Measurements from ENCODE around the gene R3HDM4. TPM values are rescaled to one million over a fixed set of nuclear protein-coding genes. Genes with fewer than 3 reads are reported as not detected.

The R3HDM4 gene
- total RNA-seq, 1 donor from 2014 or later, result 46.0 TPM

DNA sequence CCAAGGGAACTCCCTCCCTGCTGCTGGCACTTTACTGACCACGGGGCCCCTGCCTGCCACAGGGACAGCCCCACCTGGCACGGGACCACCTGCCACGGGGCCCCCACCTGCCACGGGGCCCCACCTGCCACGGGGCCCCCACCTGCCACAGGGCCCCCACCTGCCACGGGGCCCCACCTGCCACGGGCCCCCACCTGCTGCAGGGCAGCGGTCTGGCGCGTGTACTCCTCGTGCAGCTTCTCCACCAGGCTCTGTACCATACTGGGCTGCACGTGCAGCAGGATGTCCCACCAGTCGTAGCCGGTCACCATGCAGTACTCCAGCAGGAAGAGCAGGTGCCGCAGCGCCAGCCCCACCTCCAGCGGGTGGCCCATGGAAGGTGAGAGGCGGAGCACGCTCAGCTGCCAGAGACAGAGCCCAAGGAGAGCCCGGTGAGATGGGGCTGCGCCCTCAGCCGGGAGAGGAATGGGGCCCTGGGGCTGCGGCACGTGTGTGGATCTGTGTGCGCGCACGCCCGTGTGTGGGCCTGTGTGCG is 36.2 kb downstream of the R3HDM4 start:
- no peak for DNase-seq
- no peaks in the 10 kb centered on the region for H3K27me3 ChIP-seq (ENCODE audit: low read depth)
- ATAC-seq, result no peak
- no peak overlapping the region for H3K4me3 ChIP-seq
- H3K4me1 ChIP-seq, result peaks cover 9% of the 10 kb centered on the region
- TF ChIP-seq, protein P1, sequence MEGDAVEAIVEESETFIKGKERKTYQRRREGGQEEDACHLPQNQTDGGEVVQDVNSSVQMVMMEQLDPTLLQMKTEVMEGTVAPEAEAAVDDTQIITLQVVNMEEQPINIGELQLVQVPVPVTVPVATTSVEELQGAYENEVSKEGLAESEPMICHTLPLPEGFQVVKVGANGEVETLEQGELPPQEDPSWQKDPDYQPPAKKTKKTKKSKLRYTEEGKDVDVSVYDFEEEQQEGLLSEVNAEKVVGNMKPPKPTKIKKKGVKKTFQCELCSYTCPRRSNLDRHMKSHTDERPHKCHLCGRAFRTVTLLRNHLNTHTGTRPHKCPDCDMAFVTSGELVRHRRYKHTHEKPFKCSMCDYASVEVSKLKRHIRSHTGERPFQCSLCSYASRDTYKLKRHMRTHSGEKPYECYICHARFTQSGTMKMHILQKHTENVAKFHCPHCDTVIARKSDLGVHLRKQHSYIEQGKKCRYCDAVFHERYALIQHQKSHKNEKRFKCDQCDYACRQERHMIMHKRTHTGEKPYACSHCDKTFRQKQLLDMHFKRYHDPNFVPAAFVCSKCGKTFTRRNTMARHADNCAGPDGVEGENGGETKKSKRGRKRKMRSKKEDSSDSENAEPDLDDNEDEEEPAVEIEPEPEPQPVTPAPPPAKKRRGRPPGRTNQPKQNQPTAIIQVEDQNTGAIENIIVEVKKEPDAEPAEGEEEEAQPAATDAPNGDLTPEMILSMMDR (IDR thresholded peaks at IDR 0.05), result no peak
- H3K27ac ChIP-seq, result no peak overlapping the region
- intact Hi-C loops (cut with DNase I), result no loop called here
- H3K9me3 ChIP-seq, result no peaks in the 10 kb centered on the region
- peaks cover 46% of the 10 kb centered on the region for H3K36me3 ChIP-seq

DNA sequence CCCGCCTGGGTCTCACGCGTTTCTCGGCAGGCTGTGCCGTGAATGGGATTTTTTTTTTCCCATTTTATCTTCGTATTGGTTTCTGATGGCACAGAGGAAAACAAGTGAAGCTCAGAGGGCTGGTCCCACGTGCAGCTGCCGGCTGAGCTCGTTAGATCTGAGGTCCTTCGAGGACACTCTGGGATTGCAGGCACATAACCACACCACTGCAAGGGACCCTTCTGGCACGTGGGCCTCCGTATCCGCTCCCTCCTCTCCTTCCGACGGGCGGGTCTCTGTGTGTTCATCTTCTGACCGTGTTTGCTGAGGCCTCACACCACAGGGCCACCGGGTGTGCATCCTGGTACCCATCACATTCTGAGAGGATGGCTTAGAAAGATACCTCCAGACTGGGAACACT is 36.9 kb downstream of the R3HDM4 start:
- no peak for ATAC-seq
- TF ChIP-seq, protein P1 (IDR thresholded peaks at IDR 0.05), result no peak
- Histone ChIP-seq H3K27ac (no peak overlapping the region), H3K27me3 (ENCODE audit: low read depth) (no peaks in the 10 kb centered on the region), H3K4me1 (peaks cover 9% of the 10 kb centered on the region), H3K4me3 (no peak overlapping the region), H3K9me3 (no peaks in the 10 kb centered on the region), H3K36me3 (peaks cover 42% of the 10 kb centered on the region)
- no peak for DNase-seq
- intact Hi-C loops (cut with DNase I), result no loop called here

DNA sequence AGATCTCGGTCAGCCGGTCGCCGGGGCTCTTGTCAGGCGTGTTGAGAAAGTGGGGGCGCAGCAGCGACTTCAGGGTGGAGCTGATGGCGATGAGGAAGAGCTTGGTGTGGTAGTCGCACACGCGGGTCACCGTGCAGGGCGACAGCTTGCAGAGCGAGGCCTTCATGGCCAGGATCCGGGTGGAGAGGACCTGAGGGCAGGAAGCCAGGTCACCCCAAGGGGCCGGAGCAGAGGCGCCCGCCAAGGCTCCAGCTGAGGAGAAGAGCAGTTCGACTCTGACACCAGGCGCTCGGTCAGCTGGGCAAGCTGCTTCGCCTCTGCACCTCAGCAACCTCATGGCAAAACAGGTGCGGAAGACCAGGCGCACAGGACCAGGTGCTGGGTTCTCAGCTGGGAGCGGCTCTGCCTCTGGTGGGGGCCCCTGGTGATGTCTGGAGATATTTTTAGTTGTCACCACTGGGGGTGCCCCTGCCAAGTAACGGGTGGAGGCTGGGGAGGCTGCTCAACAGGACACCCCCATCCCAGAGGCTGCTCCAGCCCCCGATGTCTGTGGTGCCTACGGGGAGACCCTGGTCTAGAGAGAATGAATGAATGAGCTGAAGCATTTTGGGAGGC is 37.6 kb downstream of the R3HDM4 start:
- H3K36me3 ChIP-seq, result peaks cover 37% of the 10 kb centered on the region
- ATAC-seq, result no peak

DNA sequence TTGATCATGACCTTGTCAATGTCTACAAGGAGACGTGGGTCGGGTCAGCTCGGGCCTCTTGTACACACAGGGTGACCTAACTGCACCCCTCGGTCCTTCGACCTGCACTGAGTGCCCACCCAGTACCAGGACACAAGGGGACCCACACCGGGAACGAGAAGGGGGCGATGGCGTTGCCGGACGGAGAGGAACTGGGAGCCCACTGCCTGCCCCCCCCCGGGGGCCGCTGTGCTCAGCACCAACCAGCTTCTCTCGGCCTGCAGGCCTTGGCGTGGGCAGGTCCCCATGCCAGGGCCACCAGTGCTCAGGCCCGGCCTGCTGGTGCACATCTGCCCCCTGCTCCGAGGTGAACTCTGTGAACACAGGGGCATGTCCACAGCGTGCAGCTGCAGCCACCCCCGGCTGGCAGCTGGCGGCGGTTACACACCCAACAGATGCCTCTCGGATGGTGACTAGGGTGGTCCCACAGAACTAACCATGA is 39.4 kb downstream of the R3HDM4 start:
- Histone ChIP-seq H3K4me1 (peaks cover 25% of the 10 kb centered on the region), H3K27me3 (ENCODE audit: low read depth) (no peaks in the 10 kb centered on the region), H3K27ac (no peak overlapping the region), H3K4me3 (no peak overlapping the region), H3K9me3 (no peaks in the 10 kb centered on the region), H3K36me3 (peaks cover 34% of the 10 kb centered on the region)
- intact Hi-C loops (cut with DNase I), result no loop called here
- no peak for ATAC-seq
- no peak for DNase-seq
- TF ChIP-seq, protein P1 (IDR thresholded peaks at IDR 0.05), result no peak

More for the DNA sequence above, 37.6 kb downstream of the R3HDM4 start:
- Histone ChIP-seq H3K4me3 (no peak overlapping the region), H3K27me3 (ENCODE audit: low read depth) (no peaks in the 10 kb centered on the region), H3K4me1 (peaks cover 9% of the 10 kb centered on the region), H3K27ac (no peak overlapping the region), H3K9me3 (no peaks in the 10 kb centered on the region)
- intact Hi-C loops (cut with DNase I), result no loop called here
- TF ChIP-seq, protein P1 (IDR thresholded peaks at IDR 0.05), result no peak
- DNase-seq, result no peak

DNA sequence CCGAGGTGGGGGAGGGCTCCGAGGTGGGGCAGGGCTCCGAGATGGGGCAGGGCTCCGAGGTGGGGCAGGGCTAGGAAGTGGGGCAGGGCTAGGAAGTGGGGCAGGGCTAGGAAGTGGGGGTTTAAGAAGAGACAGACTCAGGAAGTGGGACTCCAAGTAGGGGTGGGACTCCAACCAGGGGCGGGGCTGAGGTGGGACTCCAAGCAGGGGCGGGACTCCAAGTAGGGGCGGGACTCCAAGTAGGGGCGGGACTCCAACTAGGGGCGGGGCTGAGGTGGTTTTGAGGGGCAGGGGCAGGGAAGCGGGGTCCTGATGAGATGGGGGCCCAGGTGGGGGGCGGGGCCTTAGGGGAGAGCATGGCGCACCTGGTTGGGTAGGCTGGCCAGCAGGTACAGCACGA is 39.9 kb downstream of the R3HDM4 start:
- no peaks in the 10 kb centered on the region for H3K9me3 ChIP-seq
- DNase-seq (peak; percentile 77), ATAC-seq (peak; percentile 52 to 71)
- H3K4me3 ChIP-seq, result no peak overlapping the region
- no peak overlapping the region for H3K27ac ChIP-seq
- peaks cover 25% of the 10 kb centered on the region for H3K4me1 ChIP-seq
- intact Hi-C loops (cut with DNase I), result no loop called here
- TF ChIP-seq, protein P1 (IDR thresholded peaks at IDR 0.05), result no peak
- H3K36me3 ChIP-seq, result peaks cover 39% of the 10 kb centered on the region
- H3K27me3 ChIP-seq (ENCODE audit: low read depth), result no peaks in the 10 kb centered on the region

Measured in lower lobe of right lung (tissue), 2 donors.